GM10266 (cell line): ENCODE results near the gene IFT57.

Source experiments
- DNase-seq: peaks from one replicate; pipeline ENCODE4 v3.0.0; 2012; ENCODE audit errors: extremely low spot score
- CTCF ChIP-seq: IDR thresholded peaks from 2 replicates; pipeline ENCODE4 v1.5.1; 2012; ENCODE audit warnings: mild to moderate bottlenecking, low read depth; ENCODE audit not compliant: control insufficient read depth, insufficient read depth; ENCODE audit errors: missing control alignments

Gene IFT57

GRCh38 chr3:108200578-108200977 lies 21.6 kb downstream of the IFT57 start:
- no peak for DNase-seq
- TF ChIP-seq CTCF = no peak

GRCh38 chr3:108200024-108200423 lies 22.2 kb downstream of the IFT57 start:
- no peak for TF ChIP-seq CTCF
- DNase-seq = no peak

- TF ChIP-seq CTCF = no peak
- no peak for DNase-seq
Measured at GRCh38 chr3:108191394-108191793, 30.8 kb downstream of the IFT57 start.

- TF ChIP-seq CTCF = no peak
- DNase-seq = no peak
Measured at GRCh38 chr3:108190346-108190745, 31.9 kb downstream of the IFT57 start.

- no peak for TF ChIP-seq CTCF
- no peak for DNase-seq
Measured at GRCh38 chr3:108189440-108189839, 32.8 kb downstream of the IFT57 start.

GRCh38 chr3:108185536-108185935 lies 36.7 kb downstream of the IFT57 start:
- TF ChIP-seq CTCF = no peak
- no peak for DNase-seq

- no peak for DNase-seq
- TF ChIP-seq CTCF = no peak
Measured at GRCh38 chr3:108184824-108185223, 37.4 kb downstream of the IFT57 start.
